H9 (cell line): ENCODE data around the gene STK24. TPM values are rescaled to one million over a fixed set of nuclear protein-coding genes. Genes with fewer than 3 reads are reported as not detected.

Source experiments
- DNase-seq: peaks from one replicate; pipeline ENCODE4 v3.0.0-alpha.2; 2017
- H2AFZ ChIP-seq: one replicate; pipeline ENCODE4 v1.6.1; 2013; ENCODE audit warnings: mild to moderate bottlenecking, low read length, control low read depth, moderate library complexity
- H2AK5ac ChIP-seq: 2 replicates; pipeline ENCODE4 v1.6.1; 2013; ENCODE audit warnings: low read length, control low read depth, mixed read lengths; ENCODE audit not compliant: insufficient read length
- H2BK120ac ChIP-seq: one replicate; pipeline ENCODE4 v1.6.1; 2013; ENCODE audit warnings: low read depth, mild to moderate bottlenecking, low read length, control low read depth, inconsistent platforms; ENCODE audit not compliant: poor library complexity, severe bottlenecking
- H2BK12ac ChIP-seq: 2 replicates; pipeline ENCODE4 v1.6.1; 2013; ENCODE audit warnings: low read length, control low read depth, mixed read lengths, low read depth; ENCODE audit not compliant: insufficient read length
- H2BK15ac ChIP-seq: 2 replicates; pipeline ENCODE4 v1.6.1; 2013; ENCODE audit warnings: low read depth, low read length, control low read depth
- H2BK20ac ChIP-seq: one replicate; pipeline ENCODE4 v1.6.1; 2013; ENCODE audit warnings: low read depth, mild to moderate bottlenecking, low read length, control low read depth, inconsistent platforms; ENCODE audit not compliant: poor library complexity, severe bottlenecking
- H2BK5ac ChIP-seq: 2 replicates; pipeline ENCODE4 v1.6.1; 2013; ENCODE audit warnings: low read length, control low read depth, mixed read lengths; ENCODE audit not compliant: insufficient read length
- H3K14ac ChIP-seq: 2 replicates; pipeline ENCODE4 v1.6.1; 2013; ENCODE audit warnings: low read length, control low read depth; ENCODE audit not compliant: insufficient read depth
- H3K18ac ChIP-seq: 2 replicates; pipeline ENCODE4 v1.6.1; 2013; ENCODE audit warnings: low read depth, mild to moderate bottlenecking, mixed read lengths, low read length, control low read depth; ENCODE audit not compliant: insufficient read length
- H3K23ac ChIP-seq: 2 replicates; pipeline ENCODE4 v1.6.1; 2013; ENCODE audit warnings: low read length, control low read depth, mixed read lengths, low read depth; ENCODE audit not compliant: insufficient read length
- H3K23me2 ChIP-seq: 2 replicates; pipeline ENCODE4 v1.6.1; 2013; ENCODE audit warnings: low read depth, mild to moderate bottlenecking, mixed read lengths, low read length, control low read depth; ENCODE audit not compliant: insufficient read length, poor library complexity, severe bottlenecking
- H3K27ac ChIP-seq: 2 replicates; pipeline ENCODE4 v1.5.1; 2013; ENCODE audit warnings: low read length, control low read depth, mixed read lengths, low read depth; ENCODE audit not compliant: insufficient read length
- H3K27me3 ChIP-seq: 2 replicates; pipeline ENCODE4 v1.6.1; 2013; ENCODE audit warnings: low read length, control low read depth, inconsistent platforms; ENCODE audit not compliant: insufficient read depth
- H3K4ac ChIP-seq: 2 replicates; pipeline ENCODE4 v1.6.1; 2013; ENCODE audit warnings: low read depth, mild to moderate bottlenecking, control low read depth, inconsistent platforms, low read length, moderate library complexity
- H3K4me1 ChIP-seq: 2 replicates; pipeline ENCODE4 v1.6.1; 2013; ENCODE audit warnings: low read length, control low read depth, inconsistent platforms; ENCODE audit not compliant: insufficient read depth
- H3K4me2 ChIP-seq: 2 replicates; pipeline ENCODE4 v1.6.1; 2013; ENCODE audit warnings: low read length, control low read depth, mixed read lengths; ENCODE audit not compliant: insufficient read length, insufficient read depth
- H3K56ac ChIP-seq: 2 replicates; pipeline ENCODE4 v1.6.1; 2013; ENCODE audit warnings: low read depth, mild to moderate bottlenecking, mixed read lengths, low read length, control low read depth; ENCODE audit not compliant: insufficient read length
- H3K79me1 ChIP-seq: 2 replicates; pipeline ENCODE4 v1.6.1; 2013; ENCODE audit warnings: low read depth, mild to moderate bottlenecking, moderate library complexity, low read length, control low read depth, inconsistent platforms; ENCODE audit not compliant: insufficient read depth, poor library complexity, severe bottlenecking
- H3K79me2 ChIP-seq: 2 replicates; pipeline ENCODE4 v1.6.1; 2013; ENCODE audit warnings: low read length, control low read depth, inconsistent platforms; ENCODE audit not compliant: insufficient read depth
- H3K9ac ChIP-seq: 2 replicates; pipeline ENCODE4 v1.6.1; 2013; ENCODE audit warnings: low read length, control low read depth, mixed read lengths; ENCODE audit not compliant: insufficient read length; ENCODE audit errors: extremely low read depth
- H3K9me3 ChIP-seq: one replicate; pipeline ENCODE4 v1.6.1; 2013; ENCODE audit warnings: low read depth, low read length, inconsistent platforms; ENCODE audit not compliant: control insufficient read depth
- H3T11ph ChIP-seq: one replicate; pipeline ENCODE4 v1.6.1; 2013; ENCODE audit warnings: mild to moderate bottlenecking, low read length, control low read depth, inconsistent platforms
- H4K20me1 ChIP-seq: one replicate; pipeline ENCODE4 v1.6.1; 2013; ENCODE audit not compliant: control insufficient read depth, insufficient read length, insufficient read depth
- H4K5ac ChIP-seq: 2 replicates; pipeline ENCODE4 v1.6.1; 2013; ENCODE audit warnings: low read depth, mild to moderate bottlenecking, mixed read lengths, low read length, control low read depth; ENCODE audit not compliant: insufficient read length
- H4K8ac ChIP-seq: replicated peaks from 2 replicates; pipeline ENCODE4 v1.6.1; 2013; ENCODE audit warnings: low read length, control low read depth, mixed read lengths, low read depth; ENCODE audit not compliant: insufficient read length
- H4K91ac ChIP-seq: 2 replicates; pipeline ENCODE4 v1.6.1; 2013; ENCODE audit warnings: low read depth, mild to moderate bottlenecking, moderate library complexity, mixed read lengths, low read length, control low read depth; ENCODE audit not compliant: insufficient read length
- H3K27ac Mint-ChIP-seq, 3 experiments: 2 replicates in 2 of 3; 3 replicates in 1 of 3; pipeline ENCODE4 v1.8.0; 2020 to 2021; ENCODE audit warnings: mixed read lengths in 3 of 3, mild to moderate bottlenecking in 1 of 3, moderate library complexity in 1 of 3
- H3K27me3 Mint-ChIP-seq: 2 replicates; pipeline ENCODE4 v1.8.0; 2021; ENCODE audit warnings: low read depth, mild to moderate bottlenecking, moderate library complexity, mixed read lengths
- H3K36me3 Mint-ChIP-seq, 3 experiments: 2 replicates in 2 of 3; 3 replicates in 1 of 3; pipeline ENCODE4 v1.8.0; 2020 to 2021; ENCODE audit warnings: low read depth in 3 of 3, mixed read lengths in 3 of 3; ENCODE audit not compliant: insufficient read depth in 1 of 3
- H3K4me1 Mint-ChIP-seq, 2 experiments: 2 replicates each; pipeline ENCODE4 v1.8.0; 2020; ENCODE audit warnings: mixed read lengths in 2 of 2
- H3K4me3 Mint-ChIP-seq, 2 experiments: 2 replicates in 1 of 2; 3 replicates in 1 of 2; pipeline ENCODE4 v1.8.0; 2020 to 2021; ENCODE audit warnings: mild to moderate bottlenecking in 2 of 2, mixed read lengths in 2 of 2, moderate library complexity in 1 of 2
- H3K9me3 Mint-ChIP-seq, 2 experiments: 2 replicates in 1 of 2; 3 replicates in 1 of 2; pipeline ENCODE4 v1.8.0; 2020; ENCODE audit warnings: mild to moderate bottlenecking in 2 of 2, mixed read lengths in 2 of 2, moderate library complexity in 1 of 2
- CTCF ChIP-seq: fragments of 200-600 bp; sonication (generic); conservative IDR thresholded peaks from 3 replicates; pipeline ENCODE4 v1.8.0; 2021; ENCODE audit warnings: antibody characterized with exemption, mild to moderate bottlenecking
- WGBS: extraction: QIAGEN DNeasy Blood & Tissue Kit; methylation state at CpG from one replicate; pipeline ENCODE4 v1.1.7; 2013; ENCODE audit warnings: missing lambda C conversion rate, low lambda C conversion rate, mixed read lengths; ENCODE audit not compliant: insufficient read length; ENCODE audit errors: extremely low coverage; 5-methylcytosine and 5-hydroxymethylcytosine counted together
- total RNA-seq: library from RNA; stranded (reverse); gene quantifications from 2 replicates; pipeline ENCODE4 v1.2.1, GENCODE V29; 2021

The STK24 gene
- total RNA-seq, 1 experiment from 2014 or later: 134 TPM

DNA sequence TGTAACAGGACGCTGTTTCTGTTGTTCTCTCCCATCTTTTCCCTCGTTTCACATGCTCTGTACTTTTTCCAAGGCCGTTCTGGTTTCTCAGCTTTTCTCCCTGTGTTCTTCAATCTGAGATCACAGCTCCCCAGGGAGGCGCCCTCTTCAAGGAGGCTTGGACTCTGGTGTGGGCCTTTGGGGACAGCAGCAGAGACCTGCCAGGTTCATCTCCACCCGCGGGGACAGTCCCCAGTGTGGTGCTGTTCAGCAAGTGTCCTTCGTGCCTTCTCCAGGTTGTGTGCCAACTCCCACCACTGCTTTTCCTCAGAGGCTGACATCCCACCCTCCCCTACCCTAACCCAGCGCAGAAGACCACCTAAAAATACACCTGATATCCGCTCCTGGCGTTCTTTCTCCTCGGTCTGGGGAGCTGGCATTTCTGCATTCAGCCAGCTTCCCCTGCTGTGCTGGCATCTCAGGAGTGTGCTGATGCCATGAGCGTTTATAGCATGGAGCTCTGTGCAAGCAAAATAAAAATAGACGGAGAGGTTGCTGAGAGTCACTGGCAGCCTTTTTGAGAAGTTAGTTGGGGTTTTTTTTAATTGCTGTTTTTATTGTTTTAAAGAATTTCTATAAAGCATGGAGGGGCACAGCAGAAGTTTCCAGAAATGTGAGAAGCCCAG, 149.4 kb downstream of the STK24 start:
- no peak overlapping the region for H2AFZ ChIP-seq
- H2BK120ac ChIP-seq: no peak overlapping the region
- H2BK20ac ChIP-seq: no peak overlapping the region
- H3K4me1 ChIP-seq: no peaks in the 10 kb centered on the region
- H3K23ac ChIP-seq: no peak overlapping the region
- H2BK12ac ChIP-seq: no peak overlapping the region
- no peak overlapping the region for H3K4me2 ChIP-seq
- no peak overlapping the region for H3K4me3 Mint-ChIP-seq
- H4K91ac ChIP-seq: no peak overlapping the region
- no peaks in the 10 kb centered on the region for H3K9me3 Mint-ChIP-seq
- no peaks in the 10 kb centered on the region for H4K20me1 ChIP-seq
- no peaks in the 10 kb centered on the region for H3K27me3 ChIP-seq
- no CpG with 5 or more reads among the region's 13 CpGs for WGBS
- H3K9ac ChIP-seq: no peak overlapping the region
- no peak overlapping the region for H2BK5ac ChIP-seq
- H3K23me2 ChIP-seq: no peaks in the 10 kb centered on the region
- H3K36me3 Mint-ChIP-seq: peaks cover 6 to 43% (median 32%) of the 10 kb centered on the region in 3 experiments; a peak in 6 of 7 replicates
- no peaks in the 10 kb centered on the region for H3K79me1 ChIP-seq
- H3K56ac ChIP-seq: no peak overlapping the region
- peaks cover 2 to 5% of the 10 kb centered on the region in 2 experiments; a peak in 2 of 4 replicates for H3K4me1 Mint-ChIP-seq
- no peaks in the 10 kb centered on the region for H3K9me3 ChIP-seq
- no peak overlapping the region for H2BK15ac ChIP-seq
- no peak overlapping the region for H3K14ac ChIP-seq
- H3K27me3 Mint-ChIP-seq: no peaks in the 10 kb centered on the region
- H3K27ac Mint-ChIP-seq: no peak overlapping the region
- H3T11ph ChIP-seq: no peak overlapping the region
- H4K8ac ChIP-seq: no peak overlapping the region
- no peak for TF ChIP-seq CTCF
- H3K4ac ChIP-seq: no peak overlapping the region
- H2AK5ac ChIP-seq: no peak overlapping the region
- H3K18ac ChIP-seq: no peak overlapping the region
- no peak overlapping the region for H4K5ac ChIP-seq
- no peaks in the 10 kb centered on the region for H3K79me2 ChIP-seq
- no peak overlapping the region for H3K27ac ChIP-seq
- no peak for DNase-seq
